Measurements from ENCODE around the gene C1orf35. TPM values are rescaled to one million over a fixed set of nuclear protein-coding genes. Genes with fewer than 3 reads are reported as not detected.
A peak's percentile ranks its signal among the peaks of the same experiment; 100 is the strongest.

C1orf35 gene
- polyA plus RNA-seq, 3 donors: 6.9 to 34.2 (median 10.6) TPM

DNA sequence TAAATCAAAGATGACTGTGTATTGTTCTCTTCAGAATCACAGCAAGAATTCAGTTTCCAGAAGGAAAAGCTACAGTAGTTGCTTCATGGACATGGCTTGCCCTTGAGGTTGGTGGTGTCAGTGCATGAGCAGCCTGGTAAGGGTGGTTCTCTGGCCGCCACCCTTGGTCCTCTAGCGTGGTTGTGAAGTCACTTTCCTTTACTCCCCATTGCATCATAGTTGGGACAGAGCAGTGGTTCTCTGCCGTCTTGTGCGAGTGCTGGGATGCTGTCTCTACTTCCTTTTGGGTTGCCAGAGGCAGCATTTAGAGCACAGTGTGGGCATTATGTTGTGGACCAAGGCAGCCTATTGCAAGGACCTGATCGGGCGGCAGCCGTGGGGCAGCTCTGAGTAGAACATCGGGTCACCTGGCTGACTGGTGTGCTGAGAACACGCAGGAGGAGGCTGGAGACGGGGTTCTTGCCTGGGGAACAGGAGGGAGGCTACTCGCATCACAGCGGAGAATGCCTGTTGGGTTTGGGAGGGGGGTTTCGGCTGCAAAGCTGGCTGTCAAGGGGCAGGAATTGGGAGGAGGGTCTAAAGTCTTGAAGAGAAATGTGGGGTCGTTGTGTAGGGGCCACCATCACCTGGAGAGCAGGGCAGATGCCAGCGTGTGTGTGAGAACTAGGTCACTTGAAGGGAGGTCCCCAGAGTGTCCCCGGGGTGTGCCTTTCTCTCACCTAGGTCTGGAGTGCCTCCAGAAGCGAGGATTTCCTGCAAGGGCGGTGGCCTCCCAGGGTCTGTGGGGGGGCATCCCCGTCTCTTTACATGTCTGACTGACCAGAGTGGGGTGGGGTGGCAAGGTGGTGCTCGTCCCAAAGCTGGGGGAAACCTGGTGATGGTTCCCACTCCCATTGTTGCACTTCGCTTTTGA lies 14.3 kb downstream of the C1orf35 start:
- peaks cover 100% of the 10 kb centered on the region for H3K79me2 ChIP-seq (ENCODE audit: insufficient read depth, low read length)
- peaks cover 46 to 53% of the 10 kb centered on the region in 2 donors for H3K36me3 Mint-ChIP-seq
- peaks cover 0 to 5% (median 1%) of the 10 kb centered on the region in 3 donors for H3K27me3 Mint-ChIP-seq (ENCODE audit: low read depth in 3 of 3)
- H3K27ac Mint-ChIP-seq: peak overlapping the region; percentile 96 to 100 (median 99)
- H3K4me1 ChIP-seq (ENCODE audit: control insufficient read depth in 1 of 2, insufficient read depth in 2 of 2, low read length in 2 of 2): peaks cover 82 to 90% of the 10 kb centered on the region in 2 donors
- H3K4me2 ChIP-seq (replicated peaks; ENCODE audit: extremely low read depth, low read length, poor library complexity, severe bottlenecking): peak overlapping the region; percentile 71
- no peak overlapping the region for H3K9ac ChIP-seq (ENCODE audit: insufficient read depth, low read length, poor library complexity, severe bottlenecking)
- peaks cover 0 to 4% of the 10 kb centered on the region in 2 donors for H3K9me3 ChIP-seq (replicated peaks in 1 of 2; ENCODE audit: control insufficient read depth in 1 of 2, insufficient read depth in 1 of 2, low read length in 2 of 2)
- peak; percentile 85 to 93 (median 88) for DNase-seq
- H2AFZ ChIP-seq (ENCODE audit: insufficient read depth, low read depth, low read length, poor library complexity, severe bottlenecking): no peak overlapping the region
- peaks cover 87% of the 10 kb centered on the region for H3K4me1 Mint-ChIP-seq
- peak overlapping the region; percentile 94 to 95 for H3K27ac ChIP-seq (ENCODE audit: low read depth in 1 of 2, low read length in 2 of 2)
- peak overlapping the region; percentile 77 to 85 for H3K4me3 Mint-ChIP-seq
- WGBS (ENCODE audit: insufficient coverage): 59% methylated on average over 15 of the region's 21 CpGs
- intact Hi-C loops (cut with micrococcal nuclease): loop anchor here (2.0 kb wide), 2 partner anchors 14 to 16 kb away; partner anchors contain the start of gene C1orf35 (in 1 of the 2)
- H4K20me1 ChIP-seq (ENCODE audit: insufficient read depth, low read length): peaks cover 100% of the 10 kb centered on the region
- TF ChIP-seq, protein P1, sequence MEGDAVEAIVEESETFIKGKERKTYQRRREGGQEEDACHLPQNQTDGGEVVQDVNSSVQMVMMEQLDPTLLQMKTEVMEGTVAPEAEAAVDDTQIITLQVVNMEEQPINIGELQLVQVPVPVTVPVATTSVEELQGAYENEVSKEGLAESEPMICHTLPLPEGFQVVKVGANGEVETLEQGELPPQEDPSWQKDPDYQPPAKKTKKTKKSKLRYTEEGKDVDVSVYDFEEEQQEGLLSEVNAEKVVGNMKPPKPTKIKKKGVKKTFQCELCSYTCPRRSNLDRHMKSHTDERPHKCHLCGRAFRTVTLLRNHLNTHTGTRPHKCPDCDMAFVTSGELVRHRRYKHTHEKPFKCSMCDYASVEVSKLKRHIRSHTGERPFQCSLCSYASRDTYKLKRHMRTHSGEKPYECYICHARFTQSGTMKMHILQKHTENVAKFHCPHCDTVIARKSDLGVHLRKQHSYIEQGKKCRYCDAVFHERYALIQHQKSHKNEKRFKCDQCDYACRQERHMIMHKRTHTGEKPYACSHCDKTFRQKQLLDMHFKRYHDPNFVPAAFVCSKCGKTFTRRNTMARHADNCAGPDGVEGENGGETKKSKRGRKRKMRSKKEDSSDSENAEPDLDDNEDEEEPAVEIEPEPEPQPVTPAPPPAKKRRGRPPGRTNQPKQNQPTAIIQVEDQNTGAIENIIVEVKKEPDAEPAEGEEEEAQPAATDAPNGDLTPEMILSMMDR (IDR thresholded peaks at IDR 0.05): no peak
- no peaks in the 10 kb centered on the region for H3K27me3 ChIP-seq (ENCODE audit: control insufficient read depth in 2 of 2, insufficient read depth in 2 of 2, low read length in 2 of 2)
- peak overlapping the region in 1 of 3 experiments; percentile 64 for H3K4me3 ChIP-seq (replicated peaks in 1 of 3; ENCODE audit: low read depth in 2 of 3, low read length in 3 of 3)
- H3K9me3 Mint-ChIP-seq: peaks cover 0 to 5% (median 1%) of the 10 kb centered on the region in 7 donors
- H3K36me3 ChIP-seq (replicated peaks in 1 of 2; ENCODE audit: control insufficient read depth in 1 of 2, insufficient read depth in 2 of 2, low read length in 2 of 2): peaks cover 2 to 26% of the 10 kb centered on the region in 2 donors

DNA sequence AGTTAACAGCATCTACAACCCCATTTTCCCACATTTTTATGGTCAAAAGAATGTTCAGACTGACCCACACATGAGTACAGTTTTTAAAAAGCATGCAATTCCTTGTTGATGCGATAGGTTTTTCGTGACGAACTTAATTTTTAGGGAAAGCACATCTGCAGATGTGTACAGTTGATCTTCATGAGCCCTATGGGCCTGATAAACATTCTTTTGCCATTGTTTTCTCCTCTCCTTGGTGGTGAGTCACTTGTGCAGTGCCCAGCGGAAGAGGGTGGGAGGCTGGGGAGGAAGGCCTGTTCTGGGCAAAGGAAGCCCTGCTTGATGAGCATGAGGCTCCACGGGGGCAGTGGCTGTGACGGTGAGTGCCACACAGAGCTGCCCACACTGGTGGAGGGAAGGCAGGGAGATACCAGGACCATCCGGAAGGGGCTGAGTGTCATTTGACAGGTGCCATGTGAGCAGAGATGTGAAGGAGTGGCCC lies 15.3 kb downstream of the C1orf35 start:
- TF ChIP-seq, protein P1 (IDR thresholded peaks at IDR 0.05): no peak
- peak; percentile 65 to 84 (median 72) for DNase-seq
- Mint-ChIP-seq H3K27ac (peak overlapping the region; percentile 96 to 100 (median 99)), H3K4me1 (peaks cover 88% of the 10 kb centered on the region), H3K36me3 (peaks cover 44 to 48% of the 10 kb centered on the region in 2 donors), H3K27me3 (ENCODE audit: low read depth in 3 of 3) (peaks cover 0 to 5% (median 1%) of the 10 kb centered on the region in 3 donors), H3K4me3 (peak overlapping the region; percentile 44 to 87), H3K9me3 (peaks cover 0 to 3% (median 0%) of the 10 kb centered on the region in 7 donors)
- Histone ChIP-seq H3K27ac (ENCODE audit: low read depth in 1 of 2, low read length in 2 of 2) (peak overlapping the region; percentile 94 to 95), H4K20me1 (ENCODE audit: insufficient read depth, low read length) (peaks cover 99% of the 10 kb centered on the region), H3K36me3 (replicated peaks in 1 of 2; ENCODE audit: control insufficient read depth in 1 of 2, insufficient read depth in 2 of 2, low read length in 2 of 2) (peaks cover 2 to 19% of the 10 kb centered on the region in 2 donors), H3K4me2 (replicated peaks; ENCODE audit: extremely low read depth, low read length, poor library complexity, severe bottlenecking) (peak overlapping the region; percentile 71), H2AFZ (ENCODE audit: insufficient read depth, low read depth, low read length, poor library complexity, severe bottlenecking) (no peak overlapping the region), H3K4me3 (replicated peaks in 1 of 3; ENCODE audit: low read depth in 2 of 3, low read length in 3 of 3) (peak overlapping the region in 1 of 3 experiments; percentile 64), H3K27me3 (ENCODE audit: control insufficient read depth in 2 of 2, insufficient read depth in 2 of 2, low read length in 2 of 2) (no peaks in the 10 kb centered on the region), H3K9me3 (replicated peaks in 1 of 2; ENCODE audit: control insufficient read depth in 1 of 2, insufficient read depth in 1 of 2, low read length in 2 of 2) (no peaks in the 10 kb centered on the region), H3K4me1 (ENCODE audit: control insufficient read depth in 1 of 2, insufficient read depth in 2 of 2, low read length in 2 of 2) (peaks cover 86 to 89% of the 10 kb centered on the region in 2 donors), H3K79me2 (ENCODE audit: insufficient read depth, low read length) (peaks cover 100% of the 10 kb centered on the region), H3K9ac (ENCODE audit: insufficient read depth, low read length, poor library complexity, severe bottlenecking) (peak overlapping the region; percentile 53)
- WGBS (ENCODE audit: insufficient coverage): 11% methylated on average over 6 of the region's 7 CpGs
- intact Hi-C loops (cut with micrococcal nuclease): loop anchor here (2.0 kb wide), 2 partner anchors 15 to 17 kb away; partner anchors contain the start of gene C1orf35 (in 1 of the 2)

All from CD14-positive monocyte (primary cell).